WERI-Rb-1 (cell line): Measurements from ENCODE around the gene FRAS1.
"Not testable (repeated sequence)": the region's sequence is repeated elsewhere in the genome, so short reads cannot be mapped to it uniquely, and the experiment has no call there.

Source experiments
- DNase-seq: peaks from one replicate; pipeline ENCODE4 v3.0.0-alpha.2; 2020
- H3K27ac ChIP-seq: fragments of 250-450 bp; sonication (Bioruptor Pico); 2 replicates; pipeline ENCODE4 v1.5.1; 2020; ENCODE audit warnings: mild to moderate bottlenecking, moderate library complexity
- H3K27me3 ChIP-seq: fragments of 250-450 bp; sonication (Bioruptor Pico); 2 replicates; pipeline ENCODE4 v1.5.1; 2021; ENCODE audit warnings: mild to moderate bottlenecking, low read depth, moderate library complexity; ENCODE audit not compliant: insufficient read depth, severe bottlenecking
- H3K36me3 ChIP-seq: fragments of 250-450 bp; sonication (Bioruptor Pico); 2 replicates; pipeline ENCODE4 v1.5.1; 2020; ENCODE audit warnings: mild to moderate bottlenecking, moderate library complexity
- H3K4me3 ChIP-seq: 2 replicates; pipeline ENCODE4 v1.5.1; 2011; ENCODE audit warnings: low read depth, mild to moderate bottlenecking, control low read depth, low read length
- H3K9me3 ChIP-seq: fragments of 250-450 bp; sonication (Bioruptor Pico); 2 replicates; pipeline ENCODE4 v1.5.1; 2021; ENCODE audit warnings: mild to moderate bottlenecking, moderate library complexity; ENCODE audit not compliant: severe bottlenecking
- TF ChIP-seq, protein P1 (sequence below): IDR thresholded peaks from 2 replicates; pipeline ENCODE4 v1.5.1; 2011; ENCODE audit warnings: low read depth, mild to moderate bottlenecking, control low read depth, inconsistent platforms, low read length

The FRAS1 gene

DNA sequence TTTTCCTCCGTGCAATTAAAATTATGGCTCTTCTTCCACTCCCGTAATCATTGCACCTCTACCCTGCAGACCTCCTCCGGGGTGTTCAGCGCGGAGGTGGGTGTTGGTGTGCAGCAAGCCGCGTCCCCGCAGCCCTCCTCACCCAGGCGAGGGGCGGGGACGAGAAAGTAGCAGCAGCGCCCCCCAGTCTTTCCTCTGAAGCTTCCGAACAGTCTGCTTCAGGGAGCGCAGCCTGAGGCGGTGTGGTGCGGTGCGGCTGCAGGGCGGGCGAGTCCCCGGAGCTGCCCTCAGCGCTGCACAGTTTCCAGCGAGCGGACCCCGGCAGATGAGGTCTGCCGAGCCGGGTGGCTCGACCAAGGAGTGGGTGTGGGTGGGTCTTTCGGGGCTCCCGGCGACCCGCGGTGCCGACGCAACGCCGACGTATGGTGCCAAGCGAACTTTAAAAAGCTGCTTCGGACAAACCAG is at the start of gene FRAS1:
FRAS1 (plus strand) TSS at position 189 of the 465 bp plus-strand sequence. CDS start 687 bp downstream, outside the sequence.
- Histone ChIP-seq H3K9me3 (no peaks in the 10 kb centered on the region), H3K27ac (no peak within 1 kb of the TSS), H3K36me3 (no peaks in the 10 kb centered on the region), H3K4me3 (peak within 1 kb of the TSS; percentile 35), H3K27me3 (peaks cover 50% of the 10 kb centered on the region)
- TF ChIP-seq, protein P1, sequence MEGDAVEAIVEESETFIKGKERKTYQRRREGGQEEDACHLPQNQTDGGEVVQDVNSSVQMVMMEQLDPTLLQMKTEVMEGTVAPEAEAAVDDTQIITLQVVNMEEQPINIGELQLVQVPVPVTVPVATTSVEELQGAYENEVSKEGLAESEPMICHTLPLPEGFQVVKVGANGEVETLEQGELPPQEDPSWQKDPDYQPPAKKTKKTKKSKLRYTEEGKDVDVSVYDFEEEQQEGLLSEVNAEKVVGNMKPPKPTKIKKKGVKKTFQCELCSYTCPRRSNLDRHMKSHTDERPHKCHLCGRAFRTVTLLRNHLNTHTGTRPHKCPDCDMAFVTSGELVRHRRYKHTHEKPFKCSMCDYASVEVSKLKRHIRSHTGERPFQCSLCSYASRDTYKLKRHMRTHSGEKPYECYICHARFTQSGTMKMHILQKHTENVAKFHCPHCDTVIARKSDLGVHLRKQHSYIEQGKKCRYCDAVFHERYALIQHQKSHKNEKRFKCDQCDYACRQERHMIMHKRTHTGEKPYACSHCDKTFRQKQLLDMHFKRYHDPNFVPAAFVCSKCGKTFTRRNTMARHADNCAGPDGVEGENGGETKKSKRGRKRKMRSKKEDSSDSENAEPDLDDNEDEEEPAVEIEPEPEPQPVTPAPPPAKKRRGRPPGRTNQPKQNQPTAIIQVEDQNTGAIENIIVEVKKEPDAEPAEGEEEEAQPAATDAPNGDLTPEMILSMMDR: 0 out of 2 replicates have a peak, but pooled peaks have one; percentile 5
- DNase-seq: peak; percentile 22

DNA sequence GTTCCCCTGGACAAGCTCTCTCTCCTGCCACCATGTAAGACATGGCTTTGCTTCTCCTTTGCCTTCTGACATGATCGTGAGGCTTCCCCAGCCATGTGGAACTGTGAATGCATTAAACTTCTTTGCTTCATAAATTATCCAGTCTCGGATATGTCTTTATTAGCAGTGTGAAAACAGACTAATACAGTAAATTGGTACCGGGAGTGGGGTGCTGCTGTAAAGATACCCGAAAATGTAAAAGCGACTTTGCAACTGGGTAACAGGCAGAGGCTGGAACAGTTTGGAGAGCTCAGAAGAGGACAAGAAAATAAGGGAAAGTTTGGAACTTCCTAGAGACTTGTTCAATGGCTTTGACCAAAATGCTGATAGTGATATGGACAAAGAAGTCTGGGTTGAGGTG is 46.1 kb upstream of the FRAS1 start:
- H3K36me3 ChIP-seq, H3K4me3 ChIP-seq, DNase-seq, H3K27ac ChIP-seq, H3K27me3 ChIP-seq, H3K9me3 ChIP-seq: not testable (repeated sequence)

DNA sequence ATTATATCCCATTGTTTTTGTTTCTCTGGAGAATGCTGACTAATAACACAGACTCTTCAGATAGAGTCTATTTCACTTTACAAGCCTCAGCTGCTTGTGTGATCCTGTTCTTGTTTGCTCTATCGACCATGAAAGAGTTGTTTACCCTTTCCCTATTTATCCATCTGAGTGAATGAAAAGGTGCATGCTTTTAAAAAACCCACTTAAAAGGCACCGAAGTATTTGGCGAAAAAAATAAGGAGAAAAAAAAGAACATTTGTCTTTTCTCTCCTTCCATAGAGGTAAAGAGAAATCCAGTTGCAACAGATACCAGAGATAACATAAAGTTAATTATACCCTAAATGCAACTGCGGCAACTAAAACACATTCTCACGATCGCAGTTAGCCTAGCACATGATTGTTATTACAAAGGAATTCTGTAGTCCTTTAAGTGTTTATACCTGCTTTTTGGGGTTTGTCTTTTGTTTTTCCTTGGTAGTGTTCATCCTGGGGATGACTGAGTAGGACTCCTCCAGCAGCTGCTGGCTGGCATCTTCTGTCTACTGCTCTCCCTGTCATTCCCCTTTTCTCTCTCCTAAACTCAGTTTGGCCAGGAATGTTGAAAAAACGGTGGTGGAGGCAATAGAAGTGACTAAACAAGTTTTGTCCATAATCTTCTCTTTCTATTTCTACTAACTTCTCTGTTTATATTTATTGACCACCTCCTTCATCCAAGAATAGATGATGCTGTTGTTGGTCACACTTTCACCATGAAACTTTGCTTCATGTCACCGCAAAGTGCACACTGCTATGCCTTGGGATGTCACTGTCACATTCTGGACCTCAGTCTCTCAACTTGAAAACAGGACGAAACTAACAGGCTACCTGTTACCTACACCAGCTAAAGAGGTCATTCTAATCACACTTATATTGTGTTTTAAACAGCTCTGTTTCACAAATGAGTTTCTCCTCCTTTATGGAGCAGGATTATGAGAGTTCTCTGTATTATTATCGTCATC is 41.9 kb upstream of the FRAS1 start:
- peaks cover 2% of the 10 kb centered on the region for H3K27me3 ChIP-seq
- H3K9me3 ChIP-seq: peaks cover 7% of the 10 kb centered on the region
- no peak overlapping the region for H3K27ac ChIP-seq
- DNase-seq: no peak
- TF ChIP-seq, protein P1: no peak
- no peaks in the 10 kb centered on the region for H3K36me3 ChIP-seq
- no peak overlapping the region for H3K4me3 ChIP-seq

DNA sequence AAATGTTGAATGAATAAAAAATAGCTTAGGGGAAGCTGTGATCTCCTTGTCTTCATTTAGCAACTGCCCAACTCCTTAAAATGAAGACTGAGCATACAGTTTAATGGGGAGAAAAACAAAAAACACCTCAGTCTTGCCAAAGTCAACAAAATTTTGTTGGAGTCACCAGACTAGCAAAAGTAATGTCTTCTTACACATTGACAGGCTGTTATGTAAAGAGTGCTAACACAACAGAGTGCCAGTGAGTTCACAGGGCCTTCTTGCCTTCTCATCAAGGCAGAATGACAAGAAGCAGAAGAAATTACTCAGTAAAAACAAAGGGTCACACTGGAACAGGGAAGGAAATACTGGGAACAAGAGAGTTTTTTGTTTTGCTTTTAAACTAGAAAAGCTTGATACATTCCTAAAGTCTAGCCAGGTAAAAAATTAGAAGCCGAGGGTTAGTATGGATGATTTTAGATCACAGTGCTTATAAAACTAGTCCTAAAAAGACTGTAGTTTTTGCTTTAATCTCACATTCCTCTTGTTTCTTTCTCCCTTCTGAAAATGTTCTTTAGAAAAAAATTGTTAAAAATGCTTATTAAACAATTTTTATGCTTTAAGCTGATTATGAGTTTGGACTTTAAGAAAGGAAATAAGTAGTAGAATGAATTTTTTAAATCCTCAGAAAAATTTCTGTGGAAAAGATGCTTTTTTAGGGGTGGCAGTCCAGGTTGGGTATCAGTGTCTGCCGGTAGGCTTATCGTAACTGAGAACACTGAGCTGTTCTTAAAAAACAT is 38.7 kb upstream of the FRAS1 start:
- TF ChIP-seq, protein P1: no peak
- peaks cover 2% of the 10 kb centered on the region for H3K27me3 ChIP-seq

DNA sequence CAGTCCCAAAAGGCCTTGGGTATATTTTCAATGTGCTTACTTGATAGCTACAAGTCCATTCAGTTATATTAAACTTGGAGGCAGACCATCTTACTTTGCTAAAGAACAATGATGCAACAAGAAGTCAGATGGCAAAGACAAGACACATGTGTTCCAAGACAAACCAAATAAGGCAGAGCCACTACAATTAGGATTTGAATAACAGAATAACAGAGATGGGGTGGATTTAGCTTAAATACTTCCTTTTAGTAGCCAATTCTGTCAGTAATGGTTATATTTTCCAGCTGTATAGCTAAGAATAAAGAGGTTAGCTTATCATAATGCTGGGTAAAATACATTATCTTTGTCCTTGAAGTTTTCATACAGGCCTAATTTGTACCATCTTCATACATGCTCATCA is 37.7 kb upstream of the FRAS1 start:
- H3K9me3 ChIP-seq: no peaks in the 10 kb centered on the region

More for the DNA sequence above, 38.7 kb upstream of the FRAS1 start:
- Histone ChIP-seq H3K4me3 (no peak overlapping the region), H3K36me3 (no peaks in the 10 kb centered on the region), H3K9me3 (no peaks in the 10 kb centered on the region), H3K27ac (no peak overlapping the region)
- no peak for DNase-seq

More for the DNA sequence above, 37.7 kb upstream of the FRAS1 start:
- Histone ChIP-seq H3K36me3 (no peaks in the 10 kb centered on the region), H3K27me3 (peaks cover 2% of the 10 kb centered on the region), H3K4me3 (no peak overlapping the region), H3K27ac (no peak overlapping the region)
- TF ChIP-seq, protein P1: no peak
- no peak for DNase-seq
